PC-3 (cell line): ENCODE results near the gene F5. TPM values are rescaled to one million over a fixed set of nuclear protein-coding genes. Genes with fewer than 3 reads are reported as not detected.

ENCODE experiments used
- ATAC-seq: fragments of 200-7000 bp; cut with Tn5 transposase; 2 replicates; pipeline ENCODE4 v1.9.1; 2020; ENCODE audit warnings: mild to moderate bottlenecking, moderate library complexity
- BruUV-seq: library from RNA; stranded (reverse); fragments of 400-500 nt; replicated peaks from 2 replicates; lab custom pipeline; 2021; lab: Mats Ljungman, UMichigan
- CTCF ChIA-PET: fragments of 300-600 bp; sonication (Branson Sonifier 250); formaldehyde crosslinking; loops from one replicate; lab custom pipeline; 2022; ENCODE audit warnings: antibody characterized with exemption; lab: Charles Lee
- POLR2A ChIA-PET: fragments of 300-600 bp; sonication (Branson Sonifier 250); formaldehyde crosslinking; loops from one replicate; lab custom pipeline; 2022; ENCODE audit warnings: antibody characterized with exemption; ENCODE audit not compliant: unreplicated experiment; lab: Charles Lee
- DNase-seq: peaks from one replicate; pipeline ENCODE4 v3.0.0-alpha.2; 2015
- H2AFZ ChIP-seq: fragments of 300-600 bp; sonication (generic); 2 replicates; pipeline ENCODE4 v1.6.0; 2016; ENCODE audit warnings: antibody characterized with exemption, low read length
- H3F3A ChIP-seq: fragments of 300-600 bp; sonication (generic); one replicate; pipeline ENCODE4 v1.6.0; 2017; ENCODE audit warnings: antibody characterized with exemption, low read length, control low read depth, mild to moderate bottlenecking; ENCODE audit not compliant: unreplicated experiment
- H3K27ac ChIP-seq: fragments of 300-600 bp; sonication (generic); 2 replicates; pipeline ENCODE4 v1.5.1; 2016; ENCODE audit warnings: mild to moderate bottlenecking, low read length
- H3K27me3 ChIP-seq: fragments of 300-600 bp; sonication (generic); 2 replicates; pipeline ENCODE4 v1.6.1; 2016; ENCODE audit warnings: low read length, mixed read lengths
- H3K36me3 ChIP-seq: fragments of 300-600 bp; sonication (generic); 2 replicates; pipeline ENCODE4 v1.6.1; 2016; ENCODE audit warnings: low read depth, mixed run types, low read length, mixed read lengths
- H3K4me1 ChIP-seq: fragments of 300-600 bp; sonication (generic); 2 replicates; pipeline ENCODE4 v1.5.1; 2016; ENCODE audit warnings: low read length; ENCODE audit not compliant: insufficient read depth
- H3K4me2 ChIP-seq: fragments of 300-600 bp; sonication (generic); 2 replicates; pipeline ENCODE4 v1.6.0; 2016; ENCODE audit warnings: low read length
- H3K4me3 ChIP-seq: fragments of 300-600 bp; sonication (generic); 2 replicates; pipeline ENCODE4 v1.5.1; 2016; ENCODE audit warnings: mild to moderate bottlenecking, low read length, mixed read lengths
- H3K79me2 ChIP-seq: fragments of 300-600 bp; sonication (generic); 2 replicates; pipeline ENCODE4 v1.6.1; 2017; ENCODE audit warnings: low read length, mixed read lengths
- H3K9ac ChIP-seq: fragments of 300-600 bp; sonication (generic); 2 replicates; pipeline ENCODE4 v1.6.0; 2016; ENCODE audit warnings: mild to moderate bottlenecking, low read length
- H3K9me2 ChIP-seq: fragments of 300-600 bp; sonication (generic); replicated peaks from 2 replicates; pipeline ENCODE4 v1.6.1; 2016; ENCODE audit warnings: mixed run types, low read length, mixed read lengths
- H3K9me3 ChIP-seq: fragments of 300-600 bp; sonication (generic); 2 replicates; pipeline ENCODE4 v1.6.1; 2016; ENCODE audit warnings: low read length, mixed read lengths
- H4K20me1 ChIP-seq: fragments of 300-600 bp; sonication (generic); 2 replicates; pipeline ENCODE4 v1.6.1; 2016; ENCODE audit warnings: low read length, mixed read lengths
- EZH2 ChIP-seq: fragments of 300-600 bp; sonication (generic); IDR thresholded peaks from one replicate; pipeline ENCODE4 v1.6.1; 2017; ENCODE audit warnings: antibody characterized with exemption, mild to moderate bottlenecking, low read length; ENCODE audit not compliant: unreplicated experiment
- EZH2phosphoT487 ChIP-seq: fragments of 300-600 bp; sonication (generic); IDR thresholded peaks from 2 replicates; pipeline ENCODE4 v1.6.1; 2018; ENCODE audit warnings: mild to moderate bottlenecking, antibody characterized with exemption, low read length, borderline replicate concordance
- intact Hi-C: fragments of 100-400 bp; cut with micrococcal nuclease; formaldehyde crosslinking; loops from 2 replicates; pipeline ENCODE4 v1.9.0; 2023
- total RNA-seq: library from RNA; depleted of rRNA; stranded (reverse); fragments of >200 nt; gene quantifications from 2 replicates; pipeline ENCODE4 v1.2.3, GENCODE V29; 2014
- TF ChIP-seq, protein P1 (sequence below): fragments of 300-600 bp; sonication (generic); conservative IDR thresholded peaks from 2 replicates; pipeline ENCODE4 v1.5.1; 2017; ENCODE audit warnings: antibody characterized with exemption, low read depth, mild to moderate bottlenecking, low read length

Gene F5
- total RNA-seq, 1 experiment from 2014 or later, result not detected

DNA sequence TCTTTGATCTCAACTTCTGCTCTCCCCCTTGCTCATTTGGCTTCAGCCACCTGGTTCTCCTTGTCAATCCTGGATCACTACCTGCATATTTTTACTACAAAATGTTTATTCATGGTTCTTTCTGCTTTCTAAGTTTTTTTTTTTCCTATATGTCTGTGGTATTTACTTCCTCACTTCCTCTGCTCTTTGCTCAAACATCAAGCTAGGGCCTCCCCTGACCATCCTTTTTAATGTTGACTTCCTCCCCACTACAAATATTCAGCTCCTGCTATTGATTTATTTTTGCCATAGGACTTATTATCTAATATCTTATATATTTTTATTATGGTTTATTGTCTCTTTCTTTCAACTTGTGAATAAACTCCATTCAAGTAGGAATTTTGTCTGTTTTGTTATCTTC is 86.5 kb downstream of the F5 start:
- H3K4me3 ChIP-seq, result no peak overlapping the region
- CTCF ChIA-PET, result no interaction called here
- H3F3A ChIP-seq, result no peaks in the 10 kb centered on the region
- H3K9me3 ChIP-seq, result no peaks in the 10 kb centered on the region
- no peaks in the 10 kb centered on the region for H3K79me2 ChIP-seq
- no peaks in the 10 kb centered on the region for H3K36me3 ChIP-seq
- H3K4me1 ChIP-seq, result peaks cover 4% of the 10 kb centered on the region; the same call in 1 of the 2 replicates
- no TSS peak for BruUV-seq
- no peak overlapping the region for H3K27ac ChIP-seq
- H2AFZ ChIP-seq, result no peak overlapping the region
- H3K4me2 ChIP-seq, result no peak overlapping the region
- H3K27me3 ChIP-seq, result no peaks in the 10 kb centered on the region
- H4K20me1 ChIP-seq, result no peaks in the 10 kb centered on the region
- H3K9ac ChIP-seq, result no peak overlapping the region
- H3K9me2 ChIP-seq, result no peaks in the 10 kb centered on the region
- POLR2A ChIA-PET, result no interaction called here
- TF ChIP-seq EZH2phosphoT487 (no peak), EZH2 (no peak)
- TF ChIP-seq, protein P1, sequence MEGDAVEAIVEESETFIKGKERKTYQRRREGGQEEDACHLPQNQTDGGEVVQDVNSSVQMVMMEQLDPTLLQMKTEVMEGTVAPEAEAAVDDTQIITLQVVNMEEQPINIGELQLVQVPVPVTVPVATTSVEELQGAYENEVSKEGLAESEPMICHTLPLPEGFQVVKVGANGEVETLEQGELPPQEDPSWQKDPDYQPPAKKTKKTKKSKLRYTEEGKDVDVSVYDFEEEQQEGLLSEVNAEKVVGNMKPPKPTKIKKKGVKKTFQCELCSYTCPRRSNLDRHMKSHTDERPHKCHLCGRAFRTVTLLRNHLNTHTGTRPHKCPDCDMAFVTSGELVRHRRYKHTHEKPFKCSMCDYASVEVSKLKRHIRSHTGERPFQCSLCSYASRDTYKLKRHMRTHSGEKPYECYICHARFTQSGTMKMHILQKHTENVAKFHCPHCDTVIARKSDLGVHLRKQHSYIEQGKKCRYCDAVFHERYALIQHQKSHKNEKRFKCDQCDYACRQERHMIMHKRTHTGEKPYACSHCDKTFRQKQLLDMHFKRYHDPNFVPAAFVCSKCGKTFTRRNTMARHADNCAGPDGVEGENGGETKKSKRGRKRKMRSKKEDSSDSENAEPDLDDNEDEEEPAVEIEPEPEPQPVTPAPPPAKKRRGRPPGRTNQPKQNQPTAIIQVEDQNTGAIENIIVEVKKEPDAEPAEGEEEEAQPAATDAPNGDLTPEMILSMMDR, result no peak
- intact Hi-C loops, result no loop called here
- no peak for DNase-seq
- no peak for ATAC-seq

DNA sequence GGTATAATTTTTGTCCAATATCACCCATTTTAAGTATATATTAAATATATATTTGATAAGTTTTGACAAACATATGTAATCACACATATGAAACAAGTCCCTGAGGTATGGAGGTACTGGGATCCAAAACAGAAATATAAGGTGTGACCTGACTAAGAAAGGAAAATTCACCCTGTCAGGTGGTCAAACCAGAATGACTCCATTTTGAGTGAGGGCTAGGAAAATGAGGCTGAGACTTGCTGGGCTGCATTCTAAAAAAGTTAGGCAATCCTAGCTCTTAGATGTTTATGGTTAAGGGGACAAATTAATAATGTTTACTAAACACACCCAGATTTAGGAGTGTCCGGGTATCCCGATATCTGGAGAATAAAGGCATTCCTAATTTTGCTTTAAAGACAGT is 89.0 kb downstream of the F5 start:
- ATAC-seq (no peak), DNase-seq (peak; percentile 48)
- no peak overlapping the region for H3K9ac ChIP-seq
- H3K4me3 ChIP-seq, result no peak overlapping the region
- H3K27ac ChIP-seq, result no peak overlapping the region
- H2AFZ ChIP-seq, result no peak overlapping the region
- H3K36me3 ChIP-seq, result no peaks in the 10 kb centered on the region
- H3K9me2 ChIP-seq, result no peaks in the 10 kb centered on the region
- H4K20me1 ChIP-seq, result no peaks in the 10 kb centered on the region
- ChIA-PET POLR2A (no interaction called here), CTCF (no interaction called here)
- BruUV-seq, result no TSS peak
- no peaks in the 10 kb centered on the region for H3K27me3 ChIP-seq
- no peaks in the 10 kb centered on the region for H3K9me3 ChIP-seq
- intact Hi-C loops, result no loop called here
- H3K79me2 ChIP-seq, result no peaks in the 10 kb centered on the region
- TF ChIP-seq EZH2phosphoT487 (no peak), EZH2 (no peak)
- TF ChIP-seq, protein P1, result no peak
- H3K4me1 ChIP-seq, result peaks cover 4% of the 10 kb centered on the region; the same call in 1 of the 2 replicates
- no peak overlapping the region for H3K4me2 ChIP-seq
- H3F3A ChIP-seq, result no peaks in the 10 kb centered on the region

DNA sequence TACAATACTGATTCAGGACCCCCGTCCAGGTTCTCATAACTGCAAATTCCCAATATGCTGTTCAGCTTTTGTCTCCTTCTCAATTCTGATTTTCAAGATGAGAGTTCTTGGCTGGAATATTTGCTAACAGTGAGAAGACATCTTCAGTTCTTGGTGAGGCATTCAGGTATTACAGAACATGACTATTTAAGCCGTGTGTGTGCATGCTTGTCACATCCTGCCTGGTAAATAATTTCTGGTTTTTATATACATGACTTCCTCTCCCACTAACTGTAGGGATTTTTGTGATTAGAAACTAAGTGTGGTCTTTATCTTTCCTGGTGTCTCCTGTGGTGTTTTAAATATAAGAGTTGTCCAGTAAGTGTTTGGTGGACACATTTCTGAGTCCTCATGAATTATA is 90.4 kb downstream of the F5 start:
- Histone ChIP-seq H3K9me2 (no peaks in the 10 kb centered on the region), H3K36me3 (no peaks in the 10 kb centered on the region), H3K27ac (no peak overlapping the region), H3K79me2 (no peaks in the 10 kb centered on the region), H3K4me1 (peaks cover 4% of the 10 kb centered on the region; the same call in 1 of the 2 replicates), H3K9me3 (no peaks in the 10 kb centered on the region), H3K9ac (no peak overlapping the region), H3F3A (no peaks in the 10 kb centered on the region), H3K27me3 (no peaks in the 10 kb centered on the region), H3K4me3 (no peak overlapping the region), H4K20me1 (no peaks in the 10 kb centered on the region), H3K4me2 (no peak overlapping the region), H2AFZ (no peak overlapping the region)
- DNase-seq (no peak), ATAC-seq (peak; percentile 51; the same call in 1 of the 2 replicates)
- intact Hi-C loops, result no loop called here
- ChIA-PET CTCF (no interaction called here), POLR2A (no interaction called here)
- no TSS peak for BruUV-seq
- TF ChIP-seq EZH2, result no peak
- TF ChIP-seq EZH2phosphoT487, result no peak
- TF ChIP-seq, protein P1, result no peak
